Daoy (cell line): ENCODE measurements around the gene ASGR1. TPM values are rescaled to one million over a fixed set of nuclear protein-coding genes. Genes with fewer than 3 reads are reported as not detected.
"Not testable (repeated sequence)": the region's sequence is repeated elsewhere in the genome, so short reads cannot be mapped to it uniquely, and the experiment has no call there.

Source experiments
- DNase-seq: peaks from one replicate; pipeline ENCODE4 v3.0.0-alpha.2; 2015; ENCODE audit warnings: low read depth
- total RNA-seq: library from RNA; depleted of rRNA; stranded (reverse); fragments of >200 nt; shearing (Covaris generic); gene quantifications from 2 replicates; pipeline ENCODE4 v1.2.3, GENCODE V29; 2014

ASGR1 gene
- total RNA-seq, 1 experiment from 2014 or later = 0.29 TPM

- DNase-seq = no peak
Measured at GRCh38 chr17:7191069-7191468, 11.9 kb upstream of the ASGR1 start.

- no peak for DNase-seq
Measured at GRCh38 chr17:7190276-7190917, 11.2 kb upstream of the ASGR1 start.

- DNase-seq = no peak
Measured at GRCh38 chr17:7186241-7186640, 7.1 kb upstream of the ASGR1 start.

GRCh38 chr17:7184647-7185046 lies 5.5 kb upstream of the ASGR1 start:
- DNase-seq = no peak

- DNase-seq = no peak
Measured at GRCh38 chr17:7184091-7184488, 4.9 kb upstream of the ASGR1 start.

GRCh38 chr17:7183433-7184090 lies 4.4 kb upstream of the ASGR1 start:
- no peak for DNase-seq

GRCh38 chr17:7182101-7182500 lies 2.9 kb upstream of the ASGR1 start:
- DNase-seq = not testable (repeated sequence)

GRCh38 chr17:7178973-7179316 lies 225 bp downstream of the ASGR1 start:
- DNase-seq = no peak

GRCh38 chr17:7177954-7178477 lies 1.2 kb downstream of the ASGR1 start:
- DNase-seq = peak; percentile 55

GRCh38 chr17:7177191-7177953 lies 1.8 kb downstream of the ASGR1 start:
- DNase-seq = peak; percentile 78

- no peak for DNase-seq
Measured at GRCh38 chr17:7176841-7177190, 2.4 kb downstream of the ASGR1 start.

GRCh38 chr17:7176107-7176840 lies 2.9 kb downstream of the ASGR1 start:
- no peak for DNase-seq

- DNase-seq = no peak
Measured at GRCh38 chr17:7175330-7175733, 3.8 kb downstream of the ASGR1 start.

- DNase-seq = no peak
Measured at GRCh38 chr17:7174603-7175326, 4.4 kb downstream of the ASGR1 start.

GRCh38 chr17:7173687-7174602 lies 5.2 kb downstream of the ASGR1 start:
- DNase-seq = no peak

- DNase-seq = not testable (repeated sequence)
Measured at GRCh38 chr17:7172522-7173191, 6.5 kb downstream of the ASGR1 start.

- DNase-seq = not testable (repeated sequence)
Measured at GRCh38 chr17:7169565-7169908, 9.6 kb downstream of the ASGR1 start.

GRCh38 chr17:7168841-7169564 lies 10.2 kb downstream of the ASGR1 start:
- not testable (repeated sequence) for DNase-seq

- no peak for DNase-seq
Measured at GRCh38 chr17:7167832-7168231, 11.3 kb downstream of the ASGR1 start.
